ENCODE results near the gene METTL27.
A peak's percentile ranks its signal among the peaks of the same experiment; 100 is the strongest.
"Not testable (repeated sequence)": the region's sequence is repeated elsewhere in the genome, so short reads cannot be mapped to it uniquely, and the experiment has no call there.

Gene METTL27

DNA sequence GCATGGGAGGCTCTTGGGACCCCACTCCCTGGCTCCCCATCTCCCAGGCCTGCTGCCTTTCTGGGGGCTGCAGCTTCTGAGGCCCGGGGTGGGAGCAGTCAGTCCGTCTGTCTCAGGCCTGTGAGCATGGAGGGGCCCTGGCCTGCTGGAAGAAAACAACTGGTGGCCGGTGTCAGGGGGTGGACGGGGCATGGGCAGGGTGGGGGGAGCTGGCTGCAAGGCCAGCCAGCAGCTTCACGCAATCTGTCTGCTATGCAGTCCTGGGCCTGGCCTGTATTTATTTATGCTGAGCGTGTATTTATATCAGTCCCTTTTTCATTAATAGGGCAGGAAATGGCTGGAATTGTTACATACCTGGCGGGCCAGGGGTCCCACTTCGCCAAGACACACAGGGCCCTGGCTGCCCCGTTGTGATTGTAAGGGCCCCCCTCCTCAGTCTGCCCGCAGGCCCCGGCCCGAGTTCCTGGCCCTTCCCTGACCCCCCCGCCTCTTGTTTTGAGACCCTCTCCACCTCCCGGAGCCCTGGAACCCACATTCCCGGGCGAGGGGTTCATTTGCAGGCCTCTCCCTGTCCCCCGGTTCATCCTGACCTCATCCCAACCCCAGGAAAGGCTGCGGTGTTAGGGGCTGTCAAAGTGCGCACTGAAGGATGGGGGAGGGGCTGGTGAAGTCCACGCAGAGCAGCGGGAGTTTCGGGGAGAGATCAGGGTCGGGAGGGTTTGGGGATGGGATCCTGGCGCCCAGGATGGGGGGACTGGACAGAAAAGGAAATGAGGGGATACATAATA is 26.9 kb upstream of the METTL27 start:
- DNase-seq = no peak

DNA sequence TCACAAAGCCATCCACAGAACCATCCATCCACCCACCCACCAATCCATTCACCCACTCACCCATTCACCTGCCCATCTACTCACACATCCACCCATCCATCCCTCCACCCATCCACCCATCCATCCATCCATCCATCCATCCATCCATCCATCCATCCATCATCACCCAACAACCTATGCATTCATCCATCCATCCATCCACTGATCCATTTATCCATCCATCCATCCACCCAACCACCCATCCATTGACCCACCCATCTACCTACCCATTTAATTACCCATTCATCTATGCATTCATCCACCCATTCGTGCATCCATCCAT is 24.1 kb upstream of the METTL27 start:
- DNase-seq = no peak

DNA sequence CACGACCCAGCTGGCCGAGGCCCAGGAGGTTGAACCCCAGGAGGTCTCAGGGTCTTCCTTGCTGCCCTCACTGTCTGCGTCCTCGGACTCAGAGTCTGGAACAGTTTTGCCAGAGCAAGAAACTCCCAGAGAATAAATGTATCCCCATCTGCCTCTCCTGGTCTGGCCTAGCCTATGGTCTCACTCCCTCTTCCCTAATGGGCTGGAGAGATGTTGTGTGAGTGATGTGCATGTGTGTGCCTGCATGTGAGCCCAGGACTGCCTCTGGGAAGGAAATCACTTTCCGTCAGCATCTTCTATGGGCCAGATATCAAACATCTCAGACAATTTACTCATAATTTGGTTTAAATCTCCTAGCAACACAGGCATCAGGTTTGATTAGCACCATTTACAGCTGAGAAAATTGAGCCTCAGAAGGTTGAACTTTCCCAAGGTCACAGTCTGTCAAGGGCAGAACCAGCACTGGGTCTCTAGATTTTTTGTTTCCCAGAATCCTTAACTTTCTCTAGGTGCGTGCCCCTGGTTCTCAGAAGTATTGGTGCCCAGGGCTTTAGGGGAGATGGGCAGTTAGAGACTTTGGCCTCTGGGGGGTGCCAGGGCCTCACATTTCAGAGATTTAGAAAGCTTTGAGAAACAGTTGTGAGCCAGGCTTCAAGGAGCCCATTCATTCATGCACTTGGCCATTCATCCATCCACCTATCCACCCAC is 23.6 kb upstream of the METTL27 start:
- peak; percentile 48 for DNase-seq

DNA sequence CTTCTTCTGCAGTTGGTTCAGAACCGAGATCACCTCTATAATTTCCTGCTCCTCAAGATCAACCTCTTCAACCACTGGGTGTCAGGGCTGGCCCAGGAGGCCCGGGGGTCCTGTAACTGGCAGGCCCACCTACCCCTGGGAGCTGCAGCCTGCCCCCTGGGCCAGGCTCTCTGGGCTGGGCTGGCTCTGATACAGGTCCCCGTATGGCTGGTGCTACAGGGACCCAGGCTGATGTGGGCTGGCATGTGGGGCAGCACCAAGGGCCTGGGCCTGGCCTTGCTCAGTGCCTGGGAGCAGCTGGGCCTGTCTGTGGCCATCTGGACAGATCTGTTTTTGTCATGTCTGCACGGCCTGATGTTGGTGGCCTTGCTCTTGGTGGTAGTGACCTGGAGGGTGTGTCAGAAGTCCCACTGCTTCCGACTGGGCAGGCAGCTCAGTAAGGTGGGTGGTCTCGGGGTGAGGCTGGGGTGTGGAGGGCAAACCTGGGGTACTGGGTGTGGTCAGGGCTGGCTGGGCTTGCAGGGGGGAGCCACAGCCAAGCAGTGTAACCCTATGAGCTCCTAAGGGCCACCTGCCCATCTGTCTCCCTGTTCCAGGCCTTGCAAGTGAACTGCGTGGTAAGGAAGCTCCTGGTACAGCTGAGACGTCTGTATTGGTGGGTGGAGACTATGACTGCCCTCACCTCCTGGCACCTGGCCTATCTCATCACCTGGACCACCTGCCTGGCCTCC is 22.8 kb upstream of the METTL27 start:
- no peak for DNase-seq

DNA sequence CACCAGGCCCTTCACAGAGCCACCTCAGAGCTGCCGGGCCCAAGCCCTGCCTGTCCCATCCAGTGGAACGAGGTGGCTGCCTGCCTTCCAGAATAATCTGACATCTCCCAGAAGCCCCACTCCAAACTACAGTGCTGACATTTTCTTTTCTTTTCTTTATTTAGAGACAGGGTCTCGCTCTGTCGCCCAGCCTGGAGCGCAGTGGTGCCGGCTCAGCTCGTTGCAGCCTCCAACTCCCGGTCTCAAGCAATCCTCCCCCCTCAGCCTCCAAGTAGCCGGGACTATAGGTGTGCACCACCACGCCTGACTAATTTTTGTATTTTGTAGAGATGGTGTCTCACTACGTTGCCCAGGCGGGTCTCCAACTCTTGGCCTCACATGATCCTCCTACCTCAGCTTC is 19.0 kb upstream of the METTL27 start:
- DNase-seq = no peak

DNA sequence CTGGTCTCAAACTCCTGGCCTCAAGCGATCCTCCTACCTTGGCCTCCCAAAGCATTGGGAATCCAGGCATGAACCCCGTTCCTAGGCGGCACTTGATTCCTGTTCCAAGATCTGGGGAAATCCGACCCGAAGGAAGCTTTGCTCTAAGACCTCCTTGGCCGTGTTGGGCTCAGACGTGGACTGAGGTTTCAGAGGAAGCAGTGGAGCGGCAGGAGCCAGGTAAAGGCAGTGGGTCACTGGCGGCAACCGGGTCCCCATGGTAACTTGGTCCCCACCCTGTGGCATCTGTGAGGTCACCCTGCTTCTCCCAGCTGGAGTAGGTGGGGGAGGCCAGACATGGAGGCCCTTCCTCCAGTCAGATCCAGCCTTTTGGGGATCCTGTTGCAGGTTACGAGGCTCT is 18.5 kb upstream of the METTL27 start, which contains the start of gene TMEM270:
TSS of gene TMEM270 (plus strand) at position 301 of the 400 bp plus-strand sequence. CDS start at position 337, 36 bp downstream.
- DNase-seq = no peak

DNA sequence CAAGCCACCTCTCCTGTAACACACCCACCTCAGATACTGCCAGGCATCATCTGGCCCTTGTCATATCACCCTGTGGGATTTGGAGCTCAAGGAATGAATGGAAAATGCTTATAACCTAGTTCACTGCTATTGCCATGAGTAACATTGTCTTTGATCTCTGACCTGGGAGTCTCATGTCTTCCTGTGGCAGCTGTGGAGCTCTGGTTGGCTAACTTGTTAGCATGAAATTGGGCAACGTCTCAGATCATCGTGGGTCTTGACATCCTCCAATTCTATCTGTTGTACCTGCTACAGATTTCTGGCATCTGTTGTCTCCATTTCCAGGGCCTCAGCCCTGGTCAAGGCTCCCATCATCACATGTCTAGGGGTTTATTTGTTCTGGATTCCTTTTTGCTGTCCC is 16.5 kb upstream of the METTL27 start:
- DNase-seq = peak; percentile 66

DNA sequence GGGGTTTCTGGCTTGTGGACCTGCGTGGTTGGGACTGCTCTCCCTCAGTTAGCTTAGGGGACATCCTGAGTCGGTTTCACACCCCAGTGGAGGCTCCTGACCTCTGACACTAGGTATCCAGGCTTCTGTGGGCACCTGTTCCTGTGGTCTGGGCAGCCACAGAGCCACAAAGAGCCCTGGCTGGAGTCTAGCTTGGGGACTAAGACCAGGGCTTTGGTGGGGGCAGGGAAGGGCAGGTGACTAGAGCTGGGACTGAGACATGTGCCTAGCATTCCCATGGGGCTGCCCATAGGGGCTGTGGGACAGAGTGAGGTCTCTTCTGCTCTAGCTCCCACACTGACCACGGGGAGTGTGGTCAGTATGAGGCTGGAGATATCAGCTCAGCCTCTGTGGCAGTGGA is 14.6 kb upstream of the METTL27 start:
- no peak for DNase-seq

DNA sequence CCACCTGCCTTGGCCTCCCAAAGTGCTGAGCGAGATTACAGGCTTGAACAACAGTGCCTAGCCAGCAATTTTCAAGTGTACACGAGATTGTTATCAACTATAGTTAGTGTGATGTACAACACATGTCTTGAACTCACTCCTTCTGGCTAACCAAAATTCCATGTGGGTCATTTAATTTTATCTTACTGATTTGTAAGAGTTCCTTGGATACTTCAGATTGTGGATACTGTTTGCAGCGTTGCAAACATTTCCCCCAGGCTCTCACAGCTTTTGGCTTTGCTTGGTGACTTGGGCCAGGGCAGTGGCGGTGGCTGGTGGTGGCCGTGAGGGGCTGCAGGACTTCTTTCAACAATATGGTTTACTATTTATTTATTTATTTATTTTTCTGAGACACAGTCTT is 10.2 kb upstream of the METTL27 start:
- no peak for DNase-seq

DNA sequence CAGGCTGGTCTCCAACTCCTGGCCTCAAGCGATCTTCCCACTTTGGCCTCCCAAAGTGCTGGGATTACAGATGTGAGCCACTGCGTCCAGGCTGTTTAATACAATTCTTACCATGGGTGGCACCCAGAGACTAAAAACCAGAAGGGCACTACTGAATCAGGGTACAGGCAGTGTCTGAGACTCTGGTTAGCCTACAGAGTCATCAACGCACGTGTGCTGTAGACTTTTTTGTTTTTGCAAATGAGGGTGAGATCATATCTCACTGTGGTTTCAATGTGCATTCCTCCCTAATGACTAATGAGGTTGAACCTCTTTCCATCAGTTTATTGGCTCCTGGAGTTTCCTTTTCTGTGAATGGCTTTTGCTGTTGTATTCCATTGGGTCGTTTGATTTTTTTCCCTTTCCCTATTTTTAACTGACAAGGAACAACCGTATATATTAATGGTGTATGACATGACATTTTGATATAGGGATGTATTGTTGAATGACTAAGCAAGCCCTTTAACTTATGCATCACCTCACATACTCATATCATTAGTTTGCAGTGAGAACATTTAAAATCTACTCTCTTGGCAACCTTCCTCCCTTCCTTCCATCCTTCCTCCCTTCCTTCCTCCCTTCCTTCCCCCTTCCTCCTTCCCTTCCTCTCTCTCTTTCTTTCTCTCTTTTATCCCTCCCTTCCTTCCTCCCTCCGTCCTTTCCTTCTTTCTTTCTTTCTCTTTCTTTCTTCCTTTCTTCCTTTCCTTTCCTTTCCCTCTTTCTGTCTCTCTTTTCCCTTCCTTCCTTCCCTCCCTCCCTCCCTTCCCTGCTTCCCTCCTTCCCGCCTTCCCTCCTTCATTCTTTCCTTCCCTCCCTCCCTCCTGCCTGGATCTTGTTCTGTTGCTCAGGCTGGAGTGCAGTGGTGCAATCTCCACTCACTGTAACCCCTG is 9.4 kb upstream of the METTL27 start:
- peak; percentile 98 for DNase-seq

DNA sequence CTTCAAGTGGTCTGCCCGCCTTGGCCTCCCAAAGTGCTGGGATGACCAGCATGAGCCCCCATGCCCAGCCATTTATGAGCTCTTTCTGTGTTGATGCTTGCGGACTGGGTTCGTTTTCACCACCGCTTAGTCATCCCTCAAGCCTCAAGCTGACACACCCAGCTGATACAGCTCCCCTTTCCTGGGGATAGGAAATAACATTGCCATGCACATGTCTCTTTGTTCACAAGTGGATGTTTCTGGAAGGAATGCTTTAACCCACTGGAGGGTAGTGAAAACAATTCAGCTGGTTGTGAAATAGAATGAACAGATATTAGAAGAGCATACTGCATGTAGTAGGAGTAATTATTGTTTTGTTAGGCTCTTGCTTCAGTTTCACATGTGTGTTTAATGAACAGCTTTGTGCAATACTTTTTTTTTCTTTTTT is 8.5 kb upstream of the METTL27 start:
- peak; percentile 96 for DNase-seq

DNA sequence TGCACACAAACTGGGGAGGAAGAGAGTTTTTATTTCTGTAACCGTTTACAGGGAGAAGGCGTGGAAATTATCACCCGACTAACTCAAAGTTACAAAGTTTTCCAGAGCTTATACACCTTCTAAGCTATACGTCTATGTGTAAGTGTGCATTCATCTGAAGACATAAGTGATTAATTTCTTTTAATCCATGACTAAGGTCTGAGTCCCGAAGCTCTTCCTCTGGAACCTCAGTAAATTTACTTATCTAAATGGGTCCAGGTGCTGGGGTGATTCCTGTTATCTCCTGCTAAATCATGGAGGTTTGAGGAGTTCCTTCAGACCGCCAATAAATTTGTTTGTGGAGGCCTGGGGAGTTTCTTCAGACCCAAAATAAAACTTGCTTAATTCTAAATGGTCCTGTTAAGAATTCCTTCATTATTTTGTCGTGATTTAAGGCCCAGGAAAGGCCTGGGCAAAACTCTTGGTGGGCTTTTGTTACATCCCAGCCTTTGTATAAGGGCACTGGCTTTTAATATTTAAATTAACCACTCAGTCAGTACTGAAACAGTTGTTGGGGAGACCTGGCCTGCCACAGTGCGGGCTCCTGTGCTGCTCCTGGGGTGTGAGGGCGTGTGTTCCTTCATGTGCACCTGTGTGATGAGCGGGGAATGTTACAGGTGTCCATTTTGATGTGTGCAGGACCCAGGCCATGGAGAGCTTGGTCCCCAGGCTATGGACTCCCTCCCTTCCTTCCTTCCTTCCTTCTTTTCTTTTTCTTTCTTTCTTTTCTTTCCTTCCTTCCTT is 5.8 kb upstream of the METTL27 start:
- DNase-seq = no peak

DNA sequence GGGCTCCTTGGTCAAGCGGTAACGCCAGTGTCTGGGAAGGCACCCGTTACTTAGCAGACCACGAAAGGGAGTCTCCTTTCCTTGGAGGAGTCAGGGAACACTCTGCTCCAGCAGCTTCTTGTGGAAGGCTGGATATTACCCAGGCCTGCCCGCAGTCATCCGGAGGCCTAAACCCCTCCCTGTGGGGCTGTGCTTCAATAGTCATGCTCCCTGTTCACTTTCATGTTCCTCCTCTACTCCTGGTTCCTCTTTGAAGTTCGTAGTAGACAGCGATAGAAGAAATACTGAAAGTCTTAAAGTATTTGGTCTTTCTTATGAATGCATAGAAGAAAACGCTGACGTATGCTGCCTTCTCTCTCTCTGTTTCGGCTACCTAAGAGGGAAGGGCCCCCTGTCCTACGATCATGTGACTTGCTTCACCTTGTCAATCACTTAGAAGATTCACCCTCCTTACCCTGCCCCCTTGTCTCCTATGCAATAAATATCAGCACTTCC is 3.4 kb upstream of the METTL27 start:
- not testable (repeated sequence) for DNase-seq

DNA sequence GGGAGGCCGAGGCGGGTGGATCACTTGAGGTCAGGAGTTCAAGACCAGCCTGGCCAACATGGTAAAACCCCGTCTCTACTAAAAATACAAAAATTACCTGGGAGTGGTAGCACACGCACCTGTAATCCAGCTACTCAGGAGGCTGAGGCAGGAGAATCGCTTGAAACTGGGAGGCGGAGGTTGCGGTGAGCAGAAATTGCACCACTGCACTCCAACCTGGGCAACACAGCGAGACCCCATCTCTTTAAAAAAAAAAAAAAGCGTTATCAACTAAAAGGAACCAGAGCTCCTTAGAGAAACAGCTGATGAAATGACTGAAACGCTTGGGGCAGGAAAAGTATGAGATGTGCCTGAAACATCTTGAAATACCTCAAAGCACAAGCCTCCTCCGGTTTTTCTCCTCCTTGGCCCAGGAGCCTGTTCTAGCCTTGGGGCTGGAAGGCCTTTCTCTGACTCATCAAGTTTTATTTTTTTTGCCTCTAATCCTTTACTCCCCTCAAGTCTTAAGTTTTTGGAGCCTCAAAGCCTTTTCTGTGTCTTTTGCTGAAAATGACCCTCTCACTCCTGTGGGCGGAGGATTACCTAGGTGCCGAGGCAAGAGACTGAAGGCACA is 2.6 kb upstream of the METTL27 start:
- DNase-seq = peak; percentile 26

DNA sequence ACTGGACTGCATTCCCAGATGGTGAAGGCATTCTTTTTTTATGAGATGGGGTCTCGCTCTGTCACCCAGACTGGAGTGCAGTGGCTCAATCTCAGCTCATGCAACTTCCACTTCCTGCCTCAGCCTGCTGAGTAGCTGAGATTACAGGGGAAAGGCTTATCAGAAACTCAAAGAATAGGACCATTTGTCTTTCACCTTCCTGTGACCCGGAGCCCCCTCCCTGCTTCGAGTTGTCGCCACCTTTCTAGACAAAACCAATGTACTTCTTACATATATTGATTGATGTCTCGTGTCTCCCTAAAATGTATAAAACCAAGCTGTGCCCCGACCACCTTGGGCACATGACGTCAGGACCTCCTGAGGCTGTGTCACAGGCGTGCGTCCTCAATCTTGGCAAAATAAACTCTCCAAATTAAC is 1.8 kb upstream of the METTL27 start:
- DNase-seq = no peak

DNA sequence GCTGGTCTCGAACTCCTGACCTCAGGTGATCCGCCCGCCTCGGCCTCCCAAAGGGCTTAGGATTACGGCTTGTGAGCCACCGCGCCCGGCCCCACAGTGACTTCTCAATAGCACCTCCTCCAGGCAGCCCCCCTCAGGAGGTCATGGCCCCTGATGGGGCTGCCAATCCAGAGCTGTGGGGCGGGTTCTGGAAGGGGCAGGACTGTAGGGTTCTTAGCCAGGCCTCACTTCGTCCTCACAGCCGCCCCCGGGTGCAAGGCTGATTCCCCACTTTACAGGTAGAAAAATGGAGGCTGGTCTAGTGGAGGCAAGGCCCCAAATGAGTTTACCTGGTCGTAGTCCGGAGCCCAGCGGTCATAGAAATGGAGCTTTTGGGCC is 638 bp downstream of the METTL27 start:
- no peak for DNase-seq

DNA sequence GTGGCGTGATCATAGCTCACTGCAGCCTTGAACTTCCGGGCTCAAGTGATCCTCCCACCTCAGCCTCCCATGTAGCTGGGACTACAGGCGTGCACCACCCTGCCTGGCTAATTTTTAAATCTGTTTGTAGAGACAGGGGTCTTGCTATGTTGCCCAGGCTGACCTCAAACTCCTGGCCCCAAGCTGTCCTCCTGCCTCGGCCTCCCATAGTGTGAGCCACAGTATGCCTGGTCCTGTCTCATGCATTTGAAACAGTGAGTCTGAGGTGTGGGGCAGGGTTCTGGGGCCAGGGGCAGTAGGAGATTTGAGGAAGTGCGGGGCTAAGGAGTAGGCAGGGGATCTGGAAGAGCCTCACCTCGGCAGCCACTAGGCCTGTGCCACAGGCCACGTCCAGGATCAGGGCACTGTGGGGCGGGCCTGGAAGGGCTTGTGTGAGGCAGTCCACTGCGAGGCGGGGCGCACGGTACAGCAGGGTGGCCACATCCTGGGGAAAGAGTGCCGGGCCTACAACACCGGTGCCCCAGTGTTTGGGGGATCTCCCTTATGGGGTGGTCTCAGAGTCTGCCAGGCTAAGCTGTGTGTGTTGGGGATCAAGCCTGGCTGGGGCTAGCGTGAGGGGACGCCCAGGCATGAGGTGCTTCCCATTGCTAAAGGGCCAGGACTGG is 1.5 kb downstream of the METTL27 start:
- no peak for DNase-seq

DNA sequence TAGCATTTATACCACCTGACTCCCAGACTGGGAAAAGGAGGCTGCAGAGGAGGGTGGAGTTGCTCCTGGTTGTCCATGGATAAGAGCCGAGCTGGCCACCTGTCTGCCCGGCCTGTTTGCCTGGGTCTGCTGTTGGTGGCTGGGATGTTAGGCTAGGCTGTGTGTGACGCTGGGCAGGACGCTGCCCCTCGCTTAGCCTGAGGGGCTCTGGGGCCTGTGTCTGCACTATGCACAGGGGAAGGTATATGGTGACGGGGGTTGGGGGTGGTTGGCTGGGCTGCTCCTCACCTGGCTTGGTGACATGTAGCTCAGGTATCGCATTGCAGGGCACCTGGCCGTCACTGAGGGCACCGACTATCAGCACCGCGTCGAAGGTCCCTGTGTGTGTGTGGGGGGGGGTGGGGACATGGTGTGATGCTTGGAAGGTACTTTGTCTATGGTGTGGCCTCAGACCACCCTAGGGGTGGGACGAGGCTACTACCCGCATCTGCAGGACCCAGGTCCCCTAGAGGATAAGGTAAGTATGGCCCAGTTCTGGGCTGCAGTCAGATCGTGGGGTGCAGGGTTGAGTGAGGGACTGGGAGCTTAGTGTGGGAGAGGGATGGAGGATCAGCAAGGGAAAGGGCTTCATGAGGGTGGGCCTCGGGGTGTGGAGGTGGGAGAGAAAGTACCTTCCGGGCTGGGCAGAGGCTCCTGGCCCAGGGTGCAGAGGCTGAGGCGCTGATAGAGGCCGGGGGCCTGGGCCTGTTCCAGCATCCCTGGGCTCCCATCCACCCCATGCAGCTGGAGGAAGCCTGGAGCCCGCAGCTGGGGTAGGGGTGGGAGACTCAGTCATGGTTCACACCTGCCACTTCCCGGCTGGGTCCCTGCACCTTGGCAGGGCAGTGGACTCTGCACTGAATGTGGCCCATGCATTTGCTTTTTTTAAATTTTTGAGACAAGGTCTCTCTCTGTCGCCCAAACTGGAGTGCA is 2.3 kb downstream of the METTL27 start:
- DNase-seq = no peak

DNA sequence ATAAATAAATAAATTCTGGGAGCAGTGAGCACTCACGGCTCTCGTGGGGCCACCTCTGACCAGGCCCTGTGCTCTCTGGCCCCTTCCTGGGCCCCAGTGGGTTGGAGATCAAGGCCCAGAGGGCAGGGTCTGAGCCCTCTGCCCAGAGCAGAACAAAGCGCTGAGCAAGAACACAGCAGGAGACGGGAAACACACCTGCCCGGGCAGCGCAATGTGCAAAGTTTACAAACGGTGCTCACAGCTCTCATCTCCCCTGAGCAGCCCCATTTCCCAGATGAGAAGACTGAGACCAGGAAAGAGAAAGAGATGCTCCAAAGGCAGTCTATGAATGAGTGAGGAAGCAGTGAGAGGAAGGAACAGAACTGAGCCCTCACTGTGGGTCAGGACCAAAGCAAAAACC is 3.0 kb downstream of the METTL27 start:
- no peak for DNase-seq

Measured in HCEC 1CT (cell line).